IMR-90 (cell line): Measurements from ENCODE around the gene SLC2A13. TPM values are rescaled to one million over a fixed set of nuclear protein-coding genes. Genes with fewer than 3 reads are reported as not detected.
A peak's percentile ranks its signal among the peaks of the same experiment; 100 is the strongest.

Experiments used
- ATAC-seq: fragments of 200-7000 bp; cut with Tn5 transposase; 2 replicates; pipeline ENCODE4 v1.9.1; 2020; ENCODE audit warnings: low read depth, mild to moderate bottlenecking, moderate library complexity
- BruUV-seq: library from RNA; stranded (reverse); fragments of 400-500 nt; replicated peaks from 2 replicates; lab custom pipeline; 2021; lab: Mats Ljungman, UMichigan
- CTCF ChIA-PET: fragments of 300-600 bp; formaldehyde crosslinking; extraction: SDS; loops from one replicate; lab custom pipeline; 2021; ENCODE audit warnings: antibody characterized with exemption; lab: Yijun Ruan, JAX
- POLR2A ChIA-PET: fragments of 300-600 bp; sonication (Branson Sonifier 250); formaldehyde crosslinking; loops from one replicate; lab custom pipeline; 2022; ENCODE audit warnings: antibody characterized with exemption; ENCODE audit not compliant: unreplicated experiment; lab: Charles Lee
- DNase-seq: peaks from one replicate; pipeline ENCODE4 v3.0.0; 2013
- H2AFZ ChIP-seq: replicated peaks from 2 replicates; pipeline ENCODE3; 2013; ENCODE audit warnings: low read length, mild to moderate bottlenecking; ENCODE audit not compliant: poor library complexity
- H2AK5ac ChIP-seq: 2 replicates; pipeline ENCODE4 v1.6.1; 2013; ENCODE audit warnings: low read depth, low read length, inconsistent platforms
- H2AK9ac ChIP-seq: replicated peaks from 2 replicates; pipeline ENCODE3; 2013; ENCODE audit warnings: mild to moderate bottlenecking, low read depth, low read length, moderate library complexity; ENCODE audit not compliant: poor library complexity
- H2BK120ac ChIP-seq: 2 replicates; pipeline ENCODE4 v1.6.1; 2013; ENCODE audit warnings: low read depth, low read length, inconsistent platforms
- H2BK15ac ChIP-seq: 3 replicates; pipeline ENCODE4 v1.6.1; 2013; ENCODE audit warnings: low read depth, low read length, inconsistent platforms
- H2BK20ac ChIP-seq: 2 replicates; pipeline ENCODE4 v1.6.1; 2013; ENCODE audit warnings: low read depth, mild to moderate bottlenecking, inconsistent platforms, low read length, moderate library complexity
- H2BK5ac ChIP-seq: 2 replicates; pipeline ENCODE4 v1.6.1; 2013; ENCODE audit warnings: mild to moderate bottlenecking, low read depth, low read length, inconsistent platforms; ENCODE audit not compliant: poor library complexity, severe bottlenecking
- H3K14ac ChIP-seq: replicated peaks from 2 replicates; pipeline ENCODE4 v1.6.1; 2013; ENCODE audit warnings: low read depth, low read length, inconsistent platforms
- H3K18ac ChIP-seq: 2 replicates; pipeline ENCODE4 v1.6.1; 2013; ENCODE audit warnings: low read depth, low read length, control low read depth
- H3K23ac ChIP-seq: 2 replicates; pipeline ENCODE4 v1.6.1; 2013; ENCODE audit warnings: low read depth, low read length, inconsistent platforms
- H3K27ac ChIP-seq: 2 replicates; pipeline ENCODE4 v1.5.1; 2013; ENCODE audit warnings: mild to moderate bottlenecking, control low read depth, low read length; ENCODE audit not compliant: insufficient read depth
- H3K27me3 ChIP-seq: 2 replicates; pipeline ENCODE4 v1.6.1; 2013; ENCODE audit warnings: low read length; ENCODE audit not compliant: control insufficient read depth, insufficient read depth
- H3K36me3 ChIP-seq: 2 replicates; pipeline ENCODE4 v1.6.1; 2013; ENCODE audit warnings: low read length, mixed read lengths; ENCODE audit not compliant: control insufficient read depth, insufficient read depth
- H3K4ac ChIP-seq: 2 replicates; pipeline ENCODE4 v1.6.1; 2013; ENCODE audit warnings: low read depth, low read length, inconsistent platforms
- H3K4me1 ChIP-seq: 2 replicates; pipeline ENCODE4 v1.6.1; 2013; ENCODE audit warnings: low read length, mixed read lengths; ENCODE audit not compliant: control insufficient read depth, insufficient read depth
- H3K4me2 ChIP-seq: 2 replicates; pipeline ENCODE4 v1.6.1; 2013; ENCODE audit warnings: low read depth, mild to moderate bottlenecking, control low read depth, low read length, moderate library complexity
- H3K4me3 ChIP-seq: 2 replicates; pipeline ENCODE4 v1.5.1; 2013; ENCODE audit warnings: low read depth, mild to moderate bottlenecking, control low read depth, low read length, moderate library complexity; ENCODE audit not compliant: insufficient read depth
- H3K56ac ChIP-seq: 2 replicates; pipeline ENCODE4 v1.6.1; 2013; ENCODE audit warnings: low read length, inconsistent platforms; ENCODE audit not compliant: insufficient read depth; ENCODE audit errors: extremely low read depth
- H3K79me1 ChIP-seq, 2 experiments: 2 replicates each; pipeline ENCODE4 v1.6.1; 2013; ENCODE audit warnings: low read length in 2 of 2, inconsistent platforms in 1 of 2, low read depth in 1 of 2
- H3K9ac ChIP-seq: 2 replicates; pipeline ENCODE4 v1.6.1; 2013; ENCODE audit warnings: low read depth, low read length, control low read depth
- H3K9me1 ChIP-seq: 2 replicates; pipeline ENCODE4 v1.6.1; 2013; ENCODE audit warnings: low read length, inconsistent platforms; ENCODE audit not compliant: insufficient read depth
- H3K9me3 ChIP-seq: 2 replicates; pipeline ENCODE4 v1.6.1; 2013; ENCODE audit warnings: low read length; ENCODE audit not compliant: control insufficient read depth, insufficient read depth
- H4K20me1 ChIP-seq: 2 replicates; pipeline ENCODE4 v1.6.1; 2013; ENCODE audit warnings: low read length, inconsistent platforms; ENCODE audit not compliant: insufficient read depth
- H4K5ac ChIP-seq: 2 replicates; pipeline ENCODE4 v1.6.1; 2013; ENCODE audit warnings: mild to moderate bottlenecking, low read depth, low read length, control low read depth
- H4K8ac ChIP-seq, 2 experiments: 2 replicates each; pipeline ENCODE4 v1.6.1; 2013; ENCODE audit warnings: low read depth in 2 of 2, low read length in 2 of 2, control low read depth in 1 of 2, inconsistent platforms in 1 of 2
- H4K91ac ChIP-seq: 2 replicates; pipeline ENCODE4 v1.6.1; 2013; ENCODE audit warnings: low read depth, low read length, inconsistent platforms; ENCODE audit not compliant: insufficient read depth
- FOS ChIP-seq: fragments of 150-350 bp; IDR thresholded peaks from 2 replicates; pipeline ENCODE4 v1.6.1; 2016; ENCODE audit warnings: low read depth, low read length
- MAFK ChIP-seq: IDR thresholded peaks from 2 replicates; pipeline ENCODE4 v1.6.1; 2012; ENCODE audit warnings: low read depth, low read length, improper control_type of control experiment
- POLR2A ChIP-seq: IDR thresholded peaks from 2 replicates; pipeline ENCODE4 v1.6.1; 2012; ENCODE audit warnings: mild to moderate bottlenecking, low read depth, low read length
- RAD21 ChIP-seq: IDR thresholded peaks from 2 replicates; pipeline ENCODE4 v1.6.1; 2012; ENCODE audit warnings: low read length, improper control_type of control experiment
- WGBS, 2 experiments: methylation state at CpG; one replicate each; pipeline versions ENCODE4 v1.1.5 to v1.1.7; 2013; ENCODE audit warnings: missing lambda C conversion rate in 2 of 2; ENCODE audit not compliant: insufficient read length in 1 of 2; ENCODE audit errors: extremely low coverage in 2 of 2; 5-methylcytosine and 5-hydroxymethylcytosine counted together
- dilution Hi-C: fragments of 300-500 bp; cut with HindIII; formaldehyde crosslinking; loops from one replicate; pipeline ENCODE4 v1.14.3; 2018; ENCODE audit warnings: low sequenced_read_pairs; ENCODE audit not compliant: unreplicated experiment
- in situ Hi-C: fragments of 300-500 bp; cut with MboI; formaldehyde crosslinking; loops from 3 replicates; pipeline ENCODE4 v1.14.3; 2019; ENCODE audit warnings: low sequenced_read_pairs, inconsistent platforms, mixed read lengths
- intact Hi-C: fragments of 100-400 bp; cut with micrococcal nuclease; formaldehyde crosslinking; loops from 2 replicates; pipeline ENCODE4 v1.10.0; 2022
- polyA plus RNA-seq, 3 experiments: library from polyadenylated mRNA; depleted of rRNA; stranded (reverse); fragments of >200 nt; gene quantifications; 2 replicates each; pipeline ENCODE4 v1.2.3, GENCODE V29; 2012; ENCODE audit warnings: low replicate concordance in 1 of 3
- total RNA-seq: library from RNA; depleted of rRNA; stranded (reverse); fragments of >200 nt; gene quantifications from 2 replicates; pipeline ENCODE4 v1.2.3, GENCODE V29; 2012

SLC2A13 gene
- total and polyA plus RNA-seq, 2 of the 4 experiments (the other 2 are of a cell fraction): 1.5 to 3.9 TPM

DNA sequence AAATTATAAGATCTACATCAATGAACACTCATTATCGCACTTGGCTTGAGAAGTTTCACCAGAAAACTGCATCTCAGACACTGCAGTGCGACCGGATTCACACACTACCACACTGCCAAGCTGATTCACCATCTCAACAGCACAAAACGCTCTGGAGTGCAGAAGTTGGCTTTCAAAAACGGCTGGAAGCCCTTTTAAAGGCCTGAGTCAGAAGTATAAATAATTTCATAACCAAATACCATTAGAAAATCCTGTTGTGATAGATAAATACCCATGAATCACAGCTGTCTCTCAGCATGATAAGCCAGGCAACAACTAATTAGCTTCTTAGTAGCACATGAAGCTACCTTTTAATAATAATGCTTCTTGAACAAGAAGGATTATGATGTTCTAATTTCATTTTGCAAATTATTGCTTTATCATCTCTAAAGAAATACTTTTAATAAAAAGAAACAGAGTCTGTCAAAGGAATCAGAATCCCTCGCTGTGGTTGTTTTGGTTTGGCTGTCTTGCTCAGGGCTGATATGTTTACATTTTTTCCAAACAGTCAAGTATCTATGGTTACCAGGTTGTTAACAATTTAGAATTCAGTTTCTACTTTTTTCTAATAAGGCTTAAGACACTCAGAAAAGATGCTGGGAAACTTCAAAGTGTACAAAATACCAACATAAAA is 51.2 kb downstream of the SLC2A13 start:
- Histone ChIP-seq H4K20me1 (no peaks in the 10 kb centered on the region), H2AK9ac (no peak overlapping the region), H3K9me3 (no peaks in the 10 kb centered on the region), H2BK20ac (no peak overlapping the region), H3K4me2 (peak overlapping the region; percentile 50), H3K9ac (no peak overlapping the region), H3K79me1 (no peaks in the 10 kb centered on the region), H3K9me1 (no peaks in the 10 kb centered on the region), H2AFZ (no peak overlapping the region), H2BK120ac (no peak overlapping the region), H2BK15ac (no peak overlapping the region), H2BK5ac (no peak overlapping the region), H3K4me1 (no peaks in the 10 kb centered on the region), H2AK5ac (no peak overlapping the region), H3K36me3 (no peaks in the 10 kb centered on the region), H4K91ac (no peak overlapping the region), H3K14ac (no peak overlapping the region), H3K27ac (no peak overlapping the region), H4K8ac (no peak overlapping the region), H4K5ac (no peak overlapping the region), H3K23ac (no peak overlapping the region), H3K4me3 (no peak overlapping the region), H3K4ac (no peak overlapping the region), H3K56ac (no peak overlapping the region), H3K27me3 (no peaks in the 10 kb centered on the region), H3K18ac (no peak overlapping the region)
- 0 out of 2 replicates have a peak, but pooled peaks have one; percentile 43 for TF ChIP-seq FOS
- TF ChIP-seq RAD21: 0 out of 2 replicates have a peak, but pooled peaks have one; percentile 1
- TF ChIP-seq MAFK: peak; percentile 32; the same call in 1 of the 2 replicates
- TF ChIP-seq POLR2A: no peak
- DNase-seq (peak; percentile 80), ATAC-seq (peak; percentile 91)
- ChIA-PET POLR2A (no interaction called here), CTCF (interaction anchor here (0.6 to 1.0 kb wide), 3 partner anchors 14 to 187 kb away, joined by 3 to 6 read pairs (median 6); no protein-coding TSS in a partner anchor)
- in situ Hi-C loops (no loop called here), intact Hi-C loops (no loop called here), dilution Hi-C loops (no loop called here)
- WGBS, 2 experiments: 50% methylated on average over 2 of the region's 6 CpGs; no CpG with 5 or more reads in 1 of the 2 experiments
- BruUV-seq: no TSS peak
